HepG2 (cell line): Measurements from ENCODE around the gene IRAK1BP1. TPM values are rescaled to one million over a fixed set of nuclear protein-coding genes. Genes with fewer than 3 reads are reported as not detected.
A peak's percentile ranks its signal among the peaks of the same experiment; 100 is the strongest.

Experiments used
- AKAP8 ChIP-seq: sonication (generic); formaldehyde crosslinking; IDR thresholded peaks from 2 replicates; pipeline ENCODE4 v1.5.1; 2020; ENCODE audit warnings: mild to moderate bottlenecking, missing genetic modification reagents
- ASH2L ChIP-seq: fragments of 300-600, 200-600 bp; sonication (generic); IDR thresholded peaks from 2 replicates; pipeline ENCODE4 v1.7.0; 2017; ENCODE audit warnings: low read depth, mild to moderate bottlenecking, moderate library complexity, mixed read lengths, low read length; ENCODE audit not compliant: insufficient read length
- DNMT1 ChIP-seq: sonication (generic); formaldehyde crosslinking; IDR thresholded peaks from 2 replicates; pipeline ENCODE4 v1.5.1; 2020; ENCODE audit warnings: mild to moderate bottlenecking, missing genetic modification reagents
- DR1 ChIP-seq: sonication (generic); formaldehyde crosslinking; IDR thresholded peaks from 2 replicates; pipeline ENCODE4 v1.8.0; 2021; ENCODE audit warnings: mild to moderate bottlenecking, missing genetic modification reagents, inconsistent platforms
- GTF2F1 ChIP-seq: fragments of 150-350 bp; IDR thresholded peaks from 2 replicates; pipeline ENCODE4 v1.6.1; 2014; ENCODE audit warnings: low read length
- HMG20A ChIP-seq: IDR thresholded peaks from 2 replicates; pipeline ENCODE4 v1.6.1; 2016; ENCODE audit warnings: borderline replicate concordance
- KAT2B ChIP-seq: fragments of 150-350 bp; IDR thresholded peaks from 2 replicates; pipeline ENCODE4 v1.6.1; 2014; ENCODE audit warnings: low read depth, low read length, borderline replicate concordance
- NR2F2 ChIP-seq: IDR thresholded peaks from 2 replicates; pipeline ENCODE4 v1.6.1; 2012; ENCODE audit warnings: low read depth, inconsistent platforms, borderline replicate concordance
- PHF5A ChIP-seq: IDR thresholded peaks from one replicate; pipeline ENCODE4 v1.6.1; 2018; ENCODE audit warnings: low read depth, missing genetic modification reagents; ENCODE audit not compliant: unreplicated experiment
- RBFOX2 ChIP-seq: fragments of 200-400 bp; formaldehyde crosslinking; IDR thresholded peaks from 2 replicates; pipeline ENCODE4 v1.6.1; 2017; ENCODE audit warnings: low read depth, mild to moderate bottlenecking, low read length
- SMAD3 ChIP-seq: sonication (generic); formaldehyde crosslinking; IDR thresholded peaks from 2 replicates; pipeline ENCODE4 v1.4.0; 2020; ENCODE audit warnings: missing genetic modification reagents
- SYNCRIP ChIP-seq: fragments of 200-400 bp; formaldehyde crosslinking; IDR thresholded peaks from 2 replicates; pipeline ENCODE4 v1.6.1; 2018; ENCODE audit warnings: mild to moderate bottlenecking, low read depth, low read length; ENCODE audit not compliant: insufficient read depth
- TEAD2 ChIP-seq: sonication (generic); formaldehyde crosslinking; IDR thresholded peaks from 2 replicates; pipeline ENCODE4 v1.9.0; 2021; ENCODE audit warnings: missing genetic modification reagents
- TOE1 ChIP-seq: sonication (generic); formaldehyde crosslinking; IDR thresholded peaks from 2 replicates; pipeline ENCODE4 v1.4.0; 2020; ENCODE audit warnings: mild to moderate bottlenecking, missing genetic modification reagents
- ZNF101 ChIP-seq: sonication (generic); formaldehyde crosslinking; IDR thresholded peaks from 2 replicates; pipeline ENCODE4 v1.4.0; 2020; ENCODE audit warnings: mild to moderate bottlenecking, low read depth, missing genetic modification reagents, borderline replicate concordance
- ZNF430 ChIP-seq: sonication (generic); formaldehyde crosslinking; IDR thresholded peaks from 2 replicates; pipeline ENCODE4 v1.9.0; 2021; ENCODE audit warnings: mild to moderate bottlenecking, missing genetic modification reagents
- ZNF737 ChIP-seq: sonication (generic); formaldehyde crosslinking; IDR thresholded peaks from 2 replicates; pipeline ENCODE4 v1.5.0; 2020; ENCODE audit warnings: missing genetic modification reagents, mild to moderate bottlenecking, borderline replicate concordance
- polyA plus RNA-seq, 8 experiments: library from polyadenylated mRNA; depleted of rRNA in 3 of 8; stranded (reverse) in 7 of 8; unstranded in 1 of 8; fragments of >200 nt; fragmentation: Illumina TruSeq in 4 of 8; extraction: Trizol in 4 of 8; gene quantifications; 2 replicates each; pipeline versions ENCODE4 v1.2.1 to v1.2.3, GENCODE V29; 2011 to 2016; ENCODE audit warnings: low read depth in 4 of 8, missing spikeins in 1 of 8, mixed read lengths in 1 of 8; ENCODE audit not compliant: insufficient read depth in 1 of 8
- total RNA-seq, 5 experiments: library from RNA; depleted of rRNA; stranded (reverse); fragments of >200 nt; fragmentation: Illumina TruSeq; extraction: Trizol; gene quantifications; 2 replicates each; pipeline ENCODE4 v1.2.3, GENCODE V29; 2016; ENCODE audit warnings: low read depth in 1 of 5
- TF ChIP-seq, protein P1 (sequence below): sonication (generic); formaldehyde crosslinking; IDR thresholded peaks from 2 replicates; pipeline ENCODE4 v1.4.0; 2020; ENCODE audit warnings: mild to moderate bottlenecking, missing genetic modification reagents
- TF ChIP-seq, protein P2 (sequence below): IDR thresholded peaks from 2 replicates; pipeline ENCODE4 v1.6.1; 2016; ENCODE audit warnings: missing biosample characterization, missing genetic modification reagents, low read depth
- TF ChIP-seq, protein P3 (sequence below): sonication (generic); formaldehyde crosslinking; IDR thresholded peaks from 2 replicates; pipeline ENCODE4 v1.4.0; 2020; ENCODE audit warnings: missing genetic modification reagents
- TF ChIP-seq, protein P4 (sequence below): IDR thresholded peaks from 2 replicates; pipeline ENCODE4 v1.6.1; 2016
- TF ChIP-seq, protein P5 (sequence below): sonication (generic); formaldehyde crosslinking; IDR thresholded peaks from 2 replicates; pipeline ENCODE4 v1.8.0; 2022; ENCODE audit warnings: low read depth, missing genetic modification reagents

IRAK1BP1 gene
- total and polyA plus RNA-seq, 2 of the 13 experiments (the other 11 are each of a cell fraction or from before 2014, with no cell fraction given), result 0.86 to 1.5 TPM

DNA sequence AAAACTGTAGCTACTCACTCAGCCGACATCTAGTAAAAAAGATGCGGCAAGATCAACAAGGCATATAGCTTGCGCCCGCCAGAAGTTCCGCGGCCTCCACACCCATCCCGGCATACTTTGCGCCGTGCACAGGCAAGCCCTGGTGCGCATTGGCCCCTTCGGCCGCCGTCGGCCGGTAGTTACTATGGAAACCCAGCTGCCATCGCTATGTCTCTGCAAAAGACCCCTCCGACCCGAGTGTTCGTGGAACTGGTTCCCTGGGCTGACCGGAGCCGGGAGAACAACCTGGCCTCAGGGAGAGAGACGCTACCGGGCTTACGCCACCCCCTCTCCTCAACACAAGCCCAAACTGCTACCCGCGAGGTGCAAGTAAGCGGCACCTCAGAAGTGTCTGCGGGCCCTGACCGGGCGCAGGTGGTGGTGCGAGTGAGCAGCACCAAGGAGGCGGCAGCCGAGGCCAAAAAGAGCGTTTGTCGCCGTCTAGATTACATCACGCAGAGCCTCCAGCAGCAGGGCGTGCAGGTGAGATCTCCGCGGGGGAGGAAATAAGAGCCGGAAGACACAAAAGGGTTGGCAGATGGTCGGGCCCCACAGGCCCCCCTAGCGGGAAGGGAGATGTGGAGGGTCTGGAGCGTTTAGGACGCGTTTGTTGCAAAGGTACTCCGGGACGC is at the start of gene IRAK1BP1 (continued):
- TF ChIP-seq ZNF430 (CRISPR knock-in tag) (0 out of 2 replicates have a peak, but pooled peaks have one; percentile 10), NR2F2 (no peak; the same call in 1 of the 2 replicates), RBFOX2 (peak; percentile 55; the same call in 1 of the 2 replicates), SMAD3 (CRISPR knock-in tag) (peak; percentile 66), TEAD2 (CRISPR knock-in tag) (no peak), ASH2L (peak; percentile 82), DR1 (no peak), KAT2B (no peak), SYNCRIP (no peak), TOE1 (CRISPR knock-in tag) (no peak), ZNF101 (CRISPR knock-in tag) (no peak), ZNF737 (CRISPR knock-in tag) (no peak), HMG20A (CRISPR knock-in tag) (no peak), GTF2F1 (no peak), PHF5A (no peak), DNMT1 (CRISPR knock-in tag) (no peak), AKAP8 (no peak)
- TF ChIP-seq, protein P1, sequence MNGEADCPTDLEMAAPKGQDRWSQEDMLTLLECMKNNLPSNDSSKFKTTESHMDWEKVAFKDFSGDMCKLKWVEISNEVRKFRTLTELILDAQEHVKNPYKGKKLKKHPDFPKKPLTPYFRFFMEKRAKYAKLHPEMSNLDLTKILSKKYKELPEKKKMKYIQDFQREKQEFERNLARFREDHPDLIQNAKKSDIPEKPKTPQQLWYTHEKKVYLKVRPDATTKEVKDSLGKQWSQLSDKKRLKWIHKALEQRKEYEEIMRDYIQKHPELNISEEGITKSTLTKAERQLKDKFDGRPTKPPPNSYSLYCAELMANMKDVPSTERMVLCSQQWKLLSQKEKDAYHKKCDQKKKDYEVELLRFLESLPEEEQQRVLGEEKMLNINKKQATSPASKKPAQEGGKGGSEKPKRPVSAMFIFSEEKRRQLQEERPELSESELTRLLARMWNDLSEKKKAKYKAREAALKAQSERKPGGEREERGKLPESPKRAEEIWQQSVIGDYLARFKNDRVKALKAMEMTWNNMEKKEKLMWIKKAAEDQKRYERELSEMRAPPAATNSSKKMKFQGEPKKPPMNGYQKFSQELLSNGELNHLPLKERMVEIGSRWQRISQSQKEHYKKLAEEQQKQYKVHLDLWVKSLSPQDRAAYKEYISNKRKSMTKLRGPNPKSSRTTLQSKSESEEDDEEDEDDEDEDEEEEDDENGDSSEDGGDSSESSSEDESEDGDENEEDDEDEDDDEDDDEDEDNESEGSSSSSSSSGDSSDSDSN, result peak; percentile 66
- TF ChIP-seq, protein P2, sequence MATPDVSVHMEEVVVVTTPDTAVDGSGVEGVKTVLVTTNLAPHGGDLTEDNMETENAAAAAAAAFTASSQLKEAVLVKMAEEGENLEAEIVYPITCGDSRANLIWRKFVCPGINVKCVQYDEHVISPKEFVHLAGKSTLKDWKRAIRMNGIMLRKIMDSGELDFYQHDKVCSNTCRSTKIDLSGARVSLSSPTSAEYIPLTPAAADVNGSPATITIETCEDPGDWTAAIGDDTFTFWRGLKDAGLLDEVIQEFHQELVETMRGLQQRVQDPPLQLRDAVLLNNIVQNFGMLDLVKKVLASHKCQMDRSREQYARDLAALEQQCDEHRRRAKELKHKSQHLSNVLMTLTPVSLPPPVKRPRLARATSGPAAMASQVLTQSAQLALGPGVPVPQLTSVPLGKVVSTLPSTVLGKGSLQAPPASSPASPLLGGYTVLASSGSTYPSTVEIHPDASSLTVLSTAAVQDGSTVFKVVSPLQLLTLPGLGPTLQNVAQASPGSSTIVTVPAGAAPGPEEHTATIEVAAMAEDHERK (CRISPR knock-in tag), result no peak
- TF ChIP-seq, protein P3, sequence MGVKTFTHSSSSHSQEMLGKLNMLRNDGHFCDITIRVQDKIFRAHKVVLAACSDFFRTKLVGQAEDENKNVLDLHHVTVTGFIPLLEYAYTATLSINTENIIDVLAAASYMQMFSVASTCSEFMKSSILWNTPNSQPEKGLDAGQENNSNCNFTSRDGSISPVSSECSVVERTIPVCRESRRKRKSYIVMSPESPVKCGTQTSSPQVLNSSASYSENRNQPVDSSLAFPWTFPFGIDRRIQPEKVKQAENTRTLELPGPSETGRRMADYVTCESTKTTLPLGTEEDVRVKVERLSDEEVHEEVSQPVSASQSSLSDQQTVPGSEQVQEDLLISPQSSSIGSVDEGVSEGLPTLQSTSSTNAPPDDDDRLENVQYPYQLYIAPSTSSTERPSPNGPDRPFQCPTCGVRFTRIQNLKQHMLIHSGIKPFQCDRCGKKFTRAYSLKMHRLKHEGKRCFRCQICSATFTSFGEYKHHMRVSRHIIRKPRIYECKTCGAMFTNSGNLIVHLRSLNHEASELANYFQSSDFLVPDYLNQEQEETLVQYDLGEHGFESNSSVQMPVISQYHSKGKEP (CRISPR knock-in tag), result no peak
- TF ChIP-seq, protein P4, sequence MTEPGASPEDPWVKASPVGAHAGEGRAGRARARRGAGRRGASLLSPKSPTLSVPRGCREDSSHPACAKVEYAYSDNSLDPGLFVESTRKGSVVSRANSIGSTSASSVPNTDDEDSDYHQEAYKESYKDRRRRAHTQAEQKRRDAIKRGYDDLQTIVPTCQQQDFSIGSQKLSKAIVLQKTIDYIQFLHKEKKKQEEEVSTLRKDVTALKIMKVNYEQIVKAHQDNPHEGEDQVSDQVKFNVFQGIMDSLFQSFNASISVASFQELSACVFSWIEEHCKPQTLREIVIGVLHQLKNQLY (CRISPR knock-in tag), result no peak
- TF ChIP-seq, protein P5, sequence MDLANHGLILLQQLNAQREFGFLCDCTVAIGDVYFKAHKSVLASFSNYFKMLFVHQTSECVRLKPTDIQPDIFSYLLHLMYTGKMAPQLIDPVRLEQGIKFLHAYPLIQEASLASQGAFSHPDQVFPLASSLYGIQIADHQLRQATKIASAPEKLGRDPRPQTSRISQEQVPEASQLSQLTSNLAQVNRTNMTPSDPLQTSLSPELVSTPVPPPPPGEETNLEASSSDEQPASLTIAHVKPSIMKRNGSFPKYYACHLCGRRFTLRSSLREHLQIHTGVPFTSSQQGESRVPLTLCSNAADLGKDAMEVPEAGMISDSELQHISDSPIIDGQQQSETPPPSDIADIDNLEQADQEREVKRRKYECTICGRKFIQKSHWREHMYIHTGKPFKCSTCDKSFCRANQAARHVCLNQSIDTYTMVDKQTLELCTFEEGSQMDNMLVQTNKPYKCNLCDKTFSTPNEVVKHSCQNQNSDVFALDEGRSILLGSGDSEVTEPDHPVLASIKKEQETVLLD (CRISPR knock-in tag), result no peak
